Activated CD4-positive, alpha-beta T cell treated with anti-CD3 and anti-CD28 coated beads for 4 hours (primary cell): ENCODE results near the gene CPLX3.

Source experiments
- DNase-seq, 2 donors: peaks; one replicate each; pipeline ENCODE4 v3.0.0-alpha.2; 2020

Gene CPLX3

GRCh38 chr15:74788683-74789151 lies 37.7 kb upstream of the CPLX3 start:
- peak in 1 of 2 donors; percentile 43 for DNase-seq

GRCh38 chr15:74789171-74789631 lies 37.2 kb upstream of the CPLX3 start:
- DNase-seq = no peak

- DNase-seq = no peak
These were observed 36.7 kb upstream of the CPLX3 start for GRCh38 chr15:74789741-74790079.

GRCh38 chr15:74790080-74790916 lies 36.1 kb upstream of the CPLX3 start:
- no peak for DNase-seq

GRCh38 chr15:74791007-74791406 lies 35.4 kb upstream of the CPLX3 start:
- DNase-seq = no peak

- no peak for DNase-seq
These were observed 34.8 kb upstream of the CPLX3 start for GRCh38 chr15:74791667-74792066.

GRCh38 chr15:74792227-74793016 lies 34.0 kb upstream of the CPLX3 start:
- no peak for DNase-seq

GRCh38 chr15:74793135-74794028 lies 33.0 kb upstream of the CPLX3 start:
- peak; percentile 73 to 76 for DNase-seq

- no peak for DNase-seq
These were observed 32.0 kb upstream of the CPLX3 start for GRCh38 chr15:74794248-74794969.

- DNase-seq = no peak
These were observed 31.5 kb upstream of the CPLX3 start for GRCh38 chr15:74794970-74795349.

- DNase-seq = peak; percentile 54 to 57
These were observed 30.3 kb upstream of the CPLX3 start for GRCh38 chr15:74795966-74796625.

GRCh38 chr15:74798388-74799254 lies 27.8 kb upstream of the CPLX3 start:
- no peak for DNase-seq

GRCh38 chr15:74799255-74799855 lies 27.1 kb upstream of the CPLX3 start:
- no peak for DNase-seq

GRCh38 chr15:74799856-74800558 lies 26.4 kb upstream of the CPLX3 start:
- peak; percentile 77 to 86 for DNase-seq

- DNase-seq = no peak
These were observed 25.8 kb upstream of the CPLX3 start for GRCh38 chr15:74800559-74801094.

- no peak for DNase-seq
These were observed 25.0 kb upstream of the CPLX3 start for GRCh38 chr15:74801311-74801997.

- no peak for DNase-seq
These were observed 24.1 kb upstream of the CPLX3 start for GRCh38 chr15:74802290-74802689.

GRCh38 chr15:74802862-74803447 lies 23.5 kb upstream of the CPLX3 start:
- no peak for DNase-seq
